OCI-LY1 (cell line): ENCODE results near the gene UBAP1L.

Source experiments
- H2AFZ ChIP-seq: fragments of 200-600 bp; sonication (generic), shearing (Covaris generic); 2 replicates; pipeline ENCODE4 v1.6.0; 2014; ENCODE audit warnings: antibody characterized with exemption, mild to moderate bottlenecking, low read length
- H3F3A ChIP-seq: fragments of 200-600 bp; sonication (generic), shearing (Covaris generic); 2 replicates; pipeline ENCODE4 v1.6.0; 2014; ENCODE audit warnings: mild to moderate bottlenecking, antibody characterized with exemption, low read length, moderate library complexity; ENCODE audit not compliant: insufficient read depth
- H3K27ac ChIP-seq: fragments of 200-600 bp; sonication (generic); 2 replicates; pipeline ENCODE4 v1.5.1; 2014; ENCODE audit warnings: low read length, mixed run types, mild to moderate bottlenecking, low read depth; ENCODE audit not compliant: poor library complexity, severe bottlenecking
- H3K27me3 ChIP-seq: fragments of 200-600 bp; sonication (generic); 2 replicates; pipeline ENCODE4 v1.6.0; 2014; ENCODE audit warnings: antibody characterized with exemption, mild to moderate bottlenecking, low read length, moderate library complexity; ENCODE audit not compliant: insufficient read depth
- H3K36me3 ChIP-seq: fragments of 200-600 bp; sonication (generic); 2 replicates; pipeline ENCODE4 v1.6.1; 2014; ENCODE audit warnings: mild to moderate bottlenecking, antibody characterized with exemption, low read length, moderate library complexity, mixed read lengths; ENCODE audit not compliant: insufficient read depth
- H3K4me1 ChIP-seq: fragments of 200-600 bp; sonication (generic); 2 replicates; pipeline ENCODE4 v1.5.1; 2014; ENCODE audit warnings: mild to moderate bottlenecking, low read length, moderate library complexity; ENCODE audit not compliant: insufficient read depth, severe bottlenecking
- H3K4me2 ChIP-seq: fragments of 200-600 bp; sonication (generic), shearing (Covaris generic); 2 replicates; pipeline ENCODE4 v1.6.1; 2014; ENCODE audit warnings: low read length
- H3K4me3 ChIP-seq: fragments of 200-600 bp; sonication (generic); 2 replicates; pipeline ENCODE4 v1.5.1; 2014; ENCODE audit warnings: low read length, low read depth, mild to moderate bottlenecking, mixed read lengths; ENCODE audit not compliant: poor library complexity, severe bottlenecking
- H3K79me2 ChIP-seq: fragments of 200-600 bp; shearing (Covaris generic); 2 replicates; pipeline ENCODE4 v1.6.1; 2016; ENCODE audit warnings: mixed run types, low read length, mixed read lengths; ENCODE audit not compliant: insufficient read depth
- H3K9ac ChIP-seq: fragments of 200-600 bp; sonication (generic), shearing (Covaris generic); 2 replicates; pipeline ENCODE4 v1.6.1; 2014; ENCODE audit warnings: mild to moderate bottlenecking, low read length, mixed read lengths
- H3K9me2 ChIP-seq: fragments of 200-600 bp; sonication (generic), shearing (Covaris generic); 2 replicates; pipeline ENCODE4 v1.6.1; 2014; ENCODE audit warnings: low read depth, mild to moderate bottlenecking, low read length, mixed read lengths
- H3K9me3 ChIP-seq: fragments of 200-600 bp; shearing (Covaris generic); 2 replicates; pipeline ENCODE4 v1.6.1; 2014; ENCODE audit warnings: low read length, mixed read lengths
- H4K20me1 ChIP-seq: fragments of 200-600 bp; sonication (generic), shearing (Covaris generic); 2 replicates; pipeline ENCODE4 v1.6.0; 2016; ENCODE audit warnings: mild to moderate bottlenecking, low read length; ENCODE audit not compliant: insufficient read depth
- EZH2 ChIP-seq: fragments of 200-600 bp; sonication (generic), shearing (Covaris generic); IDR thresholded peaks from 2 replicates; pipeline ENCODE4 v1.8.0; 2017; ENCODE audit warnings: borderline replicate concordance, mixed run types, mild to moderate bottlenecking, antibody characterized with exemption, low read length, moderate library complexity, mixed read lengths
- TF ChIP-seq, protein P1 (sequence below): fragments of 200-600 bp; sonication (generic), shearing (Covaris generic); IDR thresholded peaks from 2 replicates; pipeline ENCODE4 v1.5.1; 2017; ENCODE audit warnings: mild to moderate bottlenecking, antibody characterized with exemption, low read length, moderate library complexity, mixed read lengths

Gene UBAP1L

GRCh38 chr15:65066001-65066634, 48.9 kb downstream of the UBAP1L start:
- Histone ChIP-seq H3K36me3 (no peaks in the 10 kb centered on the region), H3K4me2 (no peak overlapping the region), H3F3A (no peaks in the 10 kb centered on the region), H3K9ac (no peak overlapping the region), H3K27ac (no peak overlapping the region), H4K20me1 (no peaks in the 10 kb centered on the region), H3K9me3 (no peaks in the 10 kb centered on the region), H3K4me1 (no peaks in the 10 kb centered on the region), H3K27me3 (peaks cover 3% of the 10 kb centered on the region; the same call in 1 of the 2 replicates), H3K4me3 (no peak overlapping the region), H2AFZ (no peak overlapping the region), H3K9me2 (no peaks in the 10 kb centered on the region), H3K79me2 (no peaks in the 10 kb centered on the region)
- no peak for TF ChIP-seq EZH2
- TF ChIP-seq, protein P1, sequence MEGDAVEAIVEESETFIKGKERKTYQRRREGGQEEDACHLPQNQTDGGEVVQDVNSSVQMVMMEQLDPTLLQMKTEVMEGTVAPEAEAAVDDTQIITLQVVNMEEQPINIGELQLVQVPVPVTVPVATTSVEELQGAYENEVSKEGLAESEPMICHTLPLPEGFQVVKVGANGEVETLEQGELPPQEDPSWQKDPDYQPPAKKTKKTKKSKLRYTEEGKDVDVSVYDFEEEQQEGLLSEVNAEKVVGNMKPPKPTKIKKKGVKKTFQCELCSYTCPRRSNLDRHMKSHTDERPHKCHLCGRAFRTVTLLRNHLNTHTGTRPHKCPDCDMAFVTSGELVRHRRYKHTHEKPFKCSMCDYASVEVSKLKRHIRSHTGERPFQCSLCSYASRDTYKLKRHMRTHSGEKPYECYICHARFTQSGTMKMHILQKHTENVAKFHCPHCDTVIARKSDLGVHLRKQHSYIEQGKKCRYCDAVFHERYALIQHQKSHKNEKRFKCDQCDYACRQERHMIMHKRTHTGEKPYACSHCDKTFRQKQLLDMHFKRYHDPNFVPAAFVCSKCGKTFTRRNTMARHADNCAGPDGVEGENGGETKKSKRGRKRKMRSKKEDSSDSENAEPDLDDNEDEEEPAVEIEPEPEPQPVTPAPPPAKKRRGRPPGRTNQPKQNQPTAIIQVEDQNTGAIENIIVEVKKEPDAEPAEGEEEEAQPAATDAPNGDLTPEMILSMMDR, result no peak

DNA sequence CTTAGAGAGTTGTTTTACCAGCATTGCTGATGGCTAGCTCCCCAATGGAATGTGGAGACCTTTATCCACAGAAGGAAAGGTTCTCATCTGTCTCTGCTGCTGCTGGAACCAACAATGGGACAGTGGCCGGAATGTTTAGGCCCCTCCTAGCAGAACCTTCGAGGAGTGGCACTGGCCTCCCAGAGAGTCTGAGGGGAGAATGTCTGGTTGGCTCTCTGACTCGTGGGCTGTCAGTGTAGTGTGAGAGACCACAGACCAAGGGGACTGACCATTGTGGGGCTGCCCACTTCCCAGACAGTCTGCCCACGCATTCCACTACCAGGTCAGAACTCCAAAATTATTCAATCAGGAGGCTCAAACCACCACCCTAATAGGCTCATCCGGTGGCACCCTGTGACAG, 52.3 kb downstream of the UBAP1L start:
- no peaks in the 10 kb centered on the region for H3K9me2 ChIP-seq
- H3K27ac ChIP-seq, result no peak overlapping the region
- no peaks in the 10 kb centered on the region for H3K4me1 ChIP-seq
- no peak overlapping the region for H3K4me2 ChIP-seq
- H3K27me3 ChIP-seq, result peaks cover 3% of the 10 kb centered on the region; the same call in 1 of the 2 replicates
- H3F3A ChIP-seq, result no peaks in the 10 kb centered on the region
- no peaks in the 10 kb centered on the region for H3K79me2 ChIP-seq
- no peak overlapping the region for H3K4me3 ChIP-seq
- TF ChIP-seq EZH2, result no peak
- TF ChIP-seq, protein P1, result no peak
- no peaks in the 10 kb centered on the region for H3K36me3 ChIP-seq
- no peaks in the 10 kb centered on the region for H4K20me1 ChIP-seq
- no peak overlapping the region for H2AFZ ChIP-seq
- H3K9ac ChIP-seq, result no peak overlapping the region
- H3K9me3 ChIP-seq, result no peaks in the 10 kb centered on the region

DNA sequence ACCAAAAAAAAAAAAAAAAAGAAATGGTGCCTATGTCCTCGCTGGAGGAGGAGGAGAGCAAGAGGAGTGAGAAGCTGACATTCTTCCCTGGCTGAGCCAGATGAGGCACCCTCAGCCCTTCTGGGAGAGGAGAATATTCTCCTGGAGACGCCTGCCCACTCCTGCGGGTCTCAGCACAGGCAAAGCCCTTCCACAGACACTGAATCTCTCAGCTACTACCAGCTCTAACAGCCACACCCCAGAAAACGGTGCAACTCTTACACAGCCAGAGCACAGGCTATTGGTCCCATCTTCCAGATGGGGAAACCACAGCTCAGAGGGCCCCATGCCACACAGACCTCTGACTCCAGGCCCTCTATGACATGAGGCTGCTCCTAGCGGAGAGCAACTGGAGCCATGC, 52.9 kb downstream of the UBAP1L start:
- Histone ChIP-seq H3K27me3 (peaks cover 3% of the 10 kb centered on the region; the same call in 1 of the 2 replicates), H4K20me1 (no peaks in the 10 kb centered on the region), H3K9me3 (no peaks in the 10 kb centered on the region), H3K9me2 (no peaks in the 10 kb centered on the region), H2AFZ (no peak overlapping the region), H3K4me2 (no peak overlapping the region), H3K79me2 (no peaks in the 10 kb centered on the region), H3K4me3 (no peak overlapping the region), H3K9ac (no peak overlapping the region), H3K27ac (no peak overlapping the region), H3K4me1 (no peaks in the 10 kb centered on the region), H3K36me3 (no peaks in the 10 kb centered on the region), H3F3A (no peaks in the 10 kb centered on the region)
- TF ChIP-seq, protein P1, result no peak
- no peak for TF ChIP-seq EZH2
